Left lobe of liver (tissue), 2 donors: Measurements from ENCODE around the gene ASTN1. TPM values are rescaled to one million over a fixed set of nuclear protein-coding genes. Genes with fewer than 3 reads are reported as not detected.

Experiments used
- ATAC-seq: fragments of 200-7000 bp; cut with Tn5 transposase; one replicate; pipeline ENCODE4 v1.9.1; 2020; ENCODE audit warnings: mild to moderate bottlenecking, moderate library complexity
- DNase-seq: peaks from one replicate; pipeline ENCODE4 v3.0.0-alpha.2; 2020; ENCODE audit warnings: low spot score
- total RNA-seq: library from RNA; stranded (reverse); gene quantifications from one replicate; pipeline ENCODE4 v1.2.1, GENCODE V29; 2021
- donor health status: DM: no; HTN: no; CAD: no; lungs with moderate emphysema.
- donor health status: DM: no; HTN: yes; CAD: no.

The ASTN1 gene
- total RNA-seq, 1 donor from 2014 or later = 0.18 TPM

GRCh38 chr1:176996456-176997090 lies 167.9 kb downstream of the ASTN1 start:
- DNase-seq = no peak
- no peak for ATAC-seq

DNA sequence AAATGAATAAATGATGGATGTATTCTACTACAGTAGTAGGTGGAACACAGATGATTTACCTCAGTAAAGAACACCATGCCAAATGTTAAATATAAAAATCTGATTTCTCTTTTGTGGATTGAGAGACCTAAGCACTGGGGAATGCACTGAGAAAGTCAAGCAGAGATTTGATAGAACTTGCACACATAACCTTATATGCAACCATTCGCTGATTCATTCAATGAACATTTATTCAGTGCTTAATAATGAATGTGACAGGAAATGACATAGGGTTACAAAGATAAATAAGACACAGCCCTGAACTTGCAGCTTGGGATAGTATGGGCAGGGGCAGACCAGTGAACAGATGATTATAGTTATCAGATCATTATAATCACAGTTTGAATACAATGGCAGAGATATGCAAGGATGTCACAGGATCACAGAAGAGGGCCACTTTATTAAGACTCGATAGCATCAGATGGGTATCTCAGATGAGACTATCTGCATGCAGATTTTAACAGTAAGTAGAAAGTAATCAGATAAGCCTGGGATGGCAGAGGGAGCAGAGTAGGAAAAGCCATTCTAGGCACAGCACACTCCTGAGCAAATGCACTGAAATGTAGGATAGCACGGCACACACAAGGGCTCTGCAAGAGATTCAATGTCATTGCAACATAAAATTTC lies 169.4 kb downstream of the ASTN1 start:
- DNase-seq = no peak
- ATAC-seq = no peak

GRCh38 chr1:176993587-176993986 lies 170.9 kb downstream of the ASTN1 start:
- no peak for ATAC-seq

GRCh38 chr1:176989754-176990153 lies 174.8 kb downstream of the ASTN1 start:
- ATAC-seq (no peak), DNase-seq (no peak)

More at GRCh38 chr1:176993587-176993986, 170.9 kb downstream of the ASTN1 start:
- DNase-seq = no peak

GRCh38 chr1:176989023-176989422 lies 175.5 kb downstream of the ASTN1 start:
- DNase-seq (no peak), ATAC-seq (no peak)

DNA sequence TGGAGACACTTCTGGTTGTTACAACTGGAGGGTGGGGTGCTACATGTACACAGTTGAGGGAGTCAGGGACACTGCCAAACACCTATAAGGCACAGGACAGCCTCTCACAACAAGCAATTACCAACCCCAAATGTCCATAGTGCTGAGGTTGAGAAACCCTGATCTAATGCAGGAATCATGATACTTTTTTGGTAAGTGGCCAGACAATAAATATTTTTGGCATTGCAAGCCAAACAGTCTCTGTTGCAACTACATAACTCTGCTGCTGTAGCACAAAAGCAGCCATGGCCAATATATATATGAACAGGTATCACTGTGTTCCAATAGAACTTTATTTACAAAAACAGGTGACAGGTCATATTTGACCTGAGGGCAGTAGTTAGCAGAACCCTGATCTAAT lies 177.5 kb downstream of the ASTN1 start:
- DNase-seq = no peak
- ATAC-seq = no peak

DNA sequence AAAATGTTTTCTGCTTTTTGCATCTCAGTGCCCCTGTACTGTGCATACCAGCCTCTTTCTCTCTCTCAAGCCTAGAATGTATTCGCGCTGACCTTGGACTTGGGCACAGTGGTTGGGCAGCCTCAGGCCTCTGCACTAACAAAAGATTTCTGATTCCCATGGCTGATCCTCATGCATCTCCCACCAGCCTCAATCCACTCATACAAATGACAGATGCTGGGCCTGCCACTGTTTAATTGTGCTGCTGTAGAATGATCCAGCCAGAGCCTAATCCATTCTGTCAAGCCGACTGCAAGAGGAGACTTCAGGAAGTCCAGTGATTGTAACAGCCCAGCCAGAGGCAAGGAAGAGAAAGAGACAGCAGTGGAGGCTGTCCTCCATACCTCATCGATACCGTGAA lies 180.8 kb downstream of the ASTN1 start:
- DNase-seq (no peak), ATAC-seq (no peak)

DNA sequence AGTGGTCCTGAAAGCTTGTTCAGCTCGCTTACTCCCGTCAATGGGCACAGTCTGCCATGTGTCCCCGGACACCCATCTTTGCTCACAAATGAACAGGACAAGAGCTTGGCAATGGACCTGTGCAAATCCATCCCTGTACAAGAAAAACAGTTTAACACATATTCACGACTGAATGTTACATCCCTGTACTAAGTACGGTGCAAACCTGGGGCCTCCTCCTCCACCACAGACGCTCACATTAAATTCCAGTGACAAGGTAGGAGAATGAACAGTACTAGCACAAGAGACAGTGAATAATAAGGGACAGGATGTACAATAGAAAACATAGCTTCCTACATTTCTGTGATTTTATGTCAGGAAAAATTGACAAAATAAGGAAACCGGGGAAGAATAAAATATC lies 187.7 kb downstream of the ASTN1 start:
- ATAC-seq (no peak), DNase-seq (no peak)

- ATAC-seq (no peak), DNase-seq (no peak)
These were observed 188.3 kb downstream of the ASTN1 start for GRCh38 chr1:176976225-176976624.

DNA sequence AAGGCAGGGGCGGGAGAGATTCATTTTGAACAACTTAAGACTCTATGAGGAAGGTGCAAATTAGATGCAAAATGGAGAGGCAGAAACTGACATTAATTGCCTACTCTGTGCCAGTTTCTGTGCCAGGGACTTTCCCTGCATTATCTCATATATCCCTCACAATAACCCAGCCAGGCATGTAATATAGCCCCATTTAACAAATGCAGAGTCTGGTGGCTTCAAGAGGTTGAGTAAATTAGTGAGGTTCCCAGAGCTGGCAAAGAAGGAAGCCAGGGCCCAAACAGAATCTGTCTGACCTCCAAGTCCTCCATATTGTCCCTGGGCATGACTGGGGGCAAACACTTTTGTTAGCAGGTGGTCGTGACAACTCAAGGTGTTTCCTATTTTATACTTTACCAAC lies 199.8 kb downstream of the ASTN1 start:
- no peak for ATAC-seq
- DNase-seq = no peak

DNA sequence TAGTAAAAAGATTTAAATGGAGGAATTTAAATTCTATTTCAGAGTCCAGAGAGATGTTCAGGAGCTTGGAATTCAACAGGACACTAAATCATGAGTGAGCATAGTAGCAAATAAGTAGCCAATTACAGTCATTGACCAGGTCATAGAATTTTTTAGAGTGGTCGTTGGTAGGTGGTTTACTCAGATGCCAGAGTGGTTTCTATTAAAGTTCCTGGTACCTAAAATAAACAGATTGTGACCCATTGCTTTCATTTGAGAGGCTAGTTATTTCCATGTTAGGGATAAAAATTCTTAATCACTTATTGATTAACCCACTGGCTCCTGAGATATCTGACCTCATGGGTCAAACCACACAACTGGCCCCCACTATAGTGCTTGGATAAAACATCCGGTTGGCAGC lies 201.3 kb downstream of the ASTN1 start:
- ATAC-seq = no peak

DNA sequence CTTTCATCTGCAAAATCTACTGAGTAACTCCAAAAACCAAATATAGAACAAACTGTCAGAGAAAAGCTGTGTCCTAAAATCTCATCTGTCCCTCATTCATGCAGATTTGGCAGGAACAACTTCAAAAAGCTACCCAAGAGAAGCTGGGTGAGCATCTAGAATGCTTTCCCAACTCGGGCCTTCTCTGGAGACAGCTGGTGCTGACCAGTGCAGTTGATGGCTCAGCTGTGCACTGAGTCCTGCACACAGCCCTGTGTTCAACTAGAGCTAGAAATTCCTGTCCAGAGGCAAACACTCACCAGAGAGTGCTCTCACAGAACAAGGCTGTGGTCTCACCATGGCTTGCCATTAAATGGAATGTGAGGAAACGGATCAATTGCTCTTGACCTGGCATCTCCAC lies 202.8 kb downstream of the ASTN1 start:
- no peak for ATAC-seq
- no peak for DNase-seq

More for the DNA sequence above, 201.3 kb downstream of the ASTN1 start:
- no peak for DNase-seq

DNA sequence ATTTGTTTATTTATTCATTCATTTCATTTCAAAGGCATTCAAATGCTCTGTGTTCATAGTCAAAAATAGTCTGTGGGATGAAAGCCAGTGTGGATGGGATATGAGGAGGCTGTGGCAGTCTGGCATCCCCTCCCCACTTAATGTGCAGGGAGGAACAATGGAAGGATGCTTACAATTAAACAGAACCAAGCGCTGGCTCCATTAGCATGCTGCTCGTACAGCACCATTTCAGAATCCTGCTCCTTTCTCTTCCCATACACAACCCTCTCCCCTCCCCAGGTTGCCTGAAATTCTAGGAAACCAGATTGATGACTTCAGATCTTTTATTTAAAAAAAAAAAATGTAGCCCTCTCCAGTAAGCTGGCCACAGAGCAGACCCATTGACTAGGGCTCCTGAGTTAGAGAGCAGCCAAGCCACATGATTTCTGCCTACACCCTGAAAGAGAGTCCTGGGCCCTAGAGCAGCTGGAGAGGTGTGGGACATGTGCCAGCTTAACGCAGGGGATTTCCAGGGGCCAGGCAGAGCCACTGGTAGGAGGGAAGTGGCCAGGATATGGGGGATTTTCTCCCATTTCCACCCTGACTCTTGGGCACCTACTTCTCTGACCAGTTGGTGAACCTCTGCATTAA lies 205.2 kb downstream of the ASTN1 start:
- no peak for DNase-seq
- no peak for ATAC-seq

DNA sequence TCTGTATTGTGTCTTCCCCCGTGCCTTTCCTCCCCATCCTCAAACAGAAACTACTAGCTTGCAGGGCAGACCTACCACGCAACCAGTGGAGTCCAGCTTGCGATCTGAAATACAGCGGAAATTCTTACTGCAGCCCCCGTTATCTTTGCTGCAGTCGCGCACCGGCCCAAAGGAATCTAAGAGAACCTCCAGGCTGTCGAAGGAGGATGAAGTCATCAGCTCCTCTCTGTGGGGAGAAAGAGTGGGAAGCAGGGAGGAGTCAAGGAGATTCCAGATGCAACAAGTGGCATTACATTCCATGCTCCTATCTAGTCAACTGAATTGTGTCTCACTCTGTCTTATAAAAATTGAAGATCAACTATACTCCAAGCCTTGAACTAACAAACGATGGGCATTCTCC lies 206.9 kb downstream of the ASTN1 start:
- ATAC-seq (no peak), DNase-seq (no peak)

- DNase-seq = no peak
- ATAC-seq = peak; percentile 54
These were observed 210.3 kb downstream of the ASTN1 start for GRCh38 chr1:176954242-176954641.

DNA sequence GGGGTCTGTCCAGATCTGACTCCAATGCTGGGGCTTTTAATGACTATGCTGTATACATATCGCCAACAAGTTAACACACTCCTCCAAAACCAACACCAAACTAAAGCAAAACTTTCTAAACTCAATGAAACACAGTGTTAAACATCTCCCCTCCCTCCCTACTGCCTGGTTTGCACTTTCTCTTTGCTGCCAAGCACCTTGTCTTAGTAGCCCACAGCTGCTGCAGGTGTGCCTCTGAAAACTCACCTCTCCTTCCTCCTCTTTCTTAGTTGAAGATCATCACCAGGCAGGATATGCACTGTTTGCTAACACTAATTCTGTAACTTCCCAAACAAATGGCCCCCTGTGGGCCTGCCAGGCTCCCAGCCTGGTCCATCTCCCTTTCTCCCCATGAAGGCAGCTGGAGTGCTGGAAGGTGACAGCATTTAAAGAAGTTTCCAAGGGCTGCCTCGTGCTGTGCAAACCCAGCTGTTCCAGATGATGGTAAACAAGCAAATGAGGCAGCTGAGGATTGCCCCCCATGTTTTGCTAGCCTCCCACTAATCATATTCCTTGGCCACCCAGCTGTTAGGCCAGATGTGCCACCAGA lies 213.7 kb downstream of the ASTN1 start:
- no peak for ATAC-seq

DNA sequence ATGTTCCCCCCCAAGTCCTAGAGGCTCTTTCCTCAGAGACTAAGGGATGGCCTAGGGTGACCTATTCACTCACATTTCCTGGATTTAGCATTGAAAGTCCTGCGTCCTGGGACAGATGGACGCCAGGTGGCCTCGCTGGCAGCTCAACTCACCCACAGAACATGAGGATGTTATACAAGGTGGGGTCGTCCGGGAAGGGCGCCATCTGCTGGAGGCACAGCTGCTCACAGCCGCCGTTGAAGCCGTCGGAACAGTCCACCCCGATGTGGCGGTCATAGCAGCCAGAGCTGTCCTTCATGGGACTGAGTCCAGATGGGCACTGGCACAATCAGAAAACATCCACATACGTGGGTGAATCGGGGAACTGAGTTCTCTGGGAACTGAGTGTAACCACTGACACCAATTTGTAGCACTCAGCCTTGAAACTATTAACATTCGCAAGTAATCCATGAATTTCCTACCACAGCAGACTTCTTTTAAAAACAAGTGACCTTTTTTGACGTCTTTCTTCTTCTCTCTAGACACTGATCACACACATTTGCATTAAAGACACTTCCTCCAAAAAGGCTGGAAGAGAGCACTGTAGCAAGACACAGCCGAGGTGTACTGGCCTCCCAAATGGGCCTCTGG lies 215.4 kb downstream of the ASTN1 start:
- ATAC-seq (peak; percentile 98), DNase-seq (peak; percentile 71)

More for the DNA sequence above, 213.7 kb downstream of the ASTN1 start:
- no peak for DNase-seq

GRCh38 chr1:176944606-176945005 lies 219.9 kb downstream of the ASTN1 start:
- DNase-seq = no peak
- ATAC-seq = no peak

DNA sequence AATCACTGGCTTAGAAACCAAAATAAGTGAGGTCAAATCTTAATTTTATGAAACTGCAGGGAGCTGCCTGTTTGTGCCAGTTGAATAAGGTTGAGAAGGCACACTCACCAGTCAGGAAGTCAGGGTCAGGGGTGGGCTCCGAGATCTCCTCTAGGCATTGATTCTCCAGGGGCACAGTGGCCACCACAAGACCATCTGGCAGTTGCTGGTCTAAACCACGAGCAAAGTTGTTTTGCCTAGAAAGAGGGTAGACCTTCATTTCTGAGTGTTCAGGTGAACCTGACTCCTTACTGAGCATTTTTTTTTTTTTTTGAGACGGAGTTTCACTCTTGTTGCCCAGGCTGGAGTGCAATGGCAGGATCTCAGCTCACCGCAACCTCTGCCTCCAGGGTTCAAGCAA lies 220.7 kb downstream of the ASTN1 start:
- no peak for DNase-seq

GRCh38 chr1:176942346-176942745 lies 222.2 kb downstream of the ASTN1 start:
- ATAC-seq (no peak), DNase-seq (no peak)

More for the DNA sequence above, 220.7 kb downstream of the ASTN1 start:
- ATAC-seq = no peak

GRCh38 chr1:176939993-176940392 lies 224.5 kb downstream of the ASTN1 start:
- ATAC-seq = no peak
- no peak for DNase-seq
